ENCODE data around the gene KBTBD13.
"Not testable (repeated sequence)": the region's sequence is repeated elsewhere in the genome, so short reads cannot be mapped to it uniquely, and the experiment has no call there.

KBTBD13 gene

GRCh38 chr15:65038836-65039235 lies 37.7 kb upstream of the KBTBD13 start:
- no peak overlapping the region for H3K9ac ChIP-seq (ENCODE audit: low read length)
- no peak overlapping the region for H3K4me3 ChIP-seq (ENCODE audit: low read length)
- no peak overlapping the region for H3K27ac ChIP-seq (ENCODE audit: low read length)
- no peaks in the 10 kb centered on the region for H3K36me3 ChIP-seq (ENCODE audit: control insufficient read depth, low read depth, low read length)
- H3K9me3 ChIP-seq (ENCODE audit: control insufficient read depth, low read depth, low read length): no peaks in the 10 kb centered on the region
- H3K27me3 ChIP-seq (ENCODE audit: control insufficient read depth, insufficient read depth, low read length): no peaks in the 10 kb centered on the region
- no peaks in the 10 kb centered on the region for H3K4me1 ChIP-seq (ENCODE audit: control insufficient read depth, low read depth, low read length)

- Histone ChIP-seq H3K36me3 (ENCODE audit: control insufficient read depth, low read depth, low read length) (no peaks in the 10 kb centered on the region), H3K4me3 (ENCODE audit: low read length) (no peak overlapping the region), H3K27ac (ENCODE audit: low read length) (no peak overlapping the region), H3K9me3 (ENCODE audit: control insufficient read depth, low read depth, low read length) (no peaks in the 10 kb centered on the region), H3K27me3 (ENCODE audit: control insufficient read depth, insufficient read depth, low read length) (no peaks in the 10 kb centered on the region), H3K4me1 (ENCODE audit: control insufficient read depth, low read depth, low read length) (no peaks in the 10 kb centered on the region), H3K9ac (ENCODE audit: low read length) (no peak overlapping the region)
Observed at GRCh38 chr15:65040461-65040860, 36.1 kb upstream of the KBTBD13 start.

GRCh38 chr15:65041787-65042186 lies 34.8 kb upstream of the KBTBD13 start:
- Histone ChIP-seq H3K9ac (ENCODE audit: low read length) (no peak overlapping the region), H3K36me3 (ENCODE audit: control insufficient read depth, low read depth, low read length) (no peaks in the 10 kb centered on the region), H3K4me3 (ENCODE audit: low read length) (no peak overlapping the region), H3K27me3 (ENCODE audit: control insufficient read depth, insufficient read depth, low read length) (no peaks in the 10 kb centered on the region), H3K9me3 (ENCODE audit: control insufficient read depth, low read depth, low read length) (no peaks in the 10 kb centered on the region), H3K27ac (ENCODE audit: low read length) (no peak overlapping the region), H3K4me1 (ENCODE audit: control insufficient read depth, low read depth, low read length) (no peaks in the 10 kb centered on the region)

GRCh38 chr15:65042776-65043327 lies 33.7 kb upstream of the KBTBD13 start:
- no peaks in the 10 kb centered on the region for H3K9me3 ChIP-seq (ENCODE audit: control insufficient read depth, low read depth, low read length)
- no peaks in the 10 kb centered on the region for H3K36me3 ChIP-seq (ENCODE audit: control insufficient read depth, low read depth, low read length)
- no peaks in the 10 kb centered on the region for H3K4me1 ChIP-seq (ENCODE audit: control insufficient read depth, low read depth, low read length)
- H3K27me3 ChIP-seq (ENCODE audit: control insufficient read depth, insufficient read depth, low read length): no peaks in the 10 kb centered on the region
- H3K4me3 ChIP-seq (ENCODE audit: low read length): no peak overlapping the region
- no peak overlapping the region for H3K27ac ChIP-seq (ENCODE audit: low read length)
- H3K9ac ChIP-seq (ENCODE audit: low read length): no peak overlapping the region

GRCh38 chr15:65044218-65044617 lies 32.3 kb upstream of the KBTBD13 start:
- H3K27me3 ChIP-seq (ENCODE audit: control insufficient read depth, insufficient read depth, low read length); H3K9ac ChIP-seq (ENCODE audit: low read length); H3K4me3 ChIP-seq (ENCODE audit: low read length); H3K27ac ChIP-seq (ENCODE audit: low read length); H3K4me1 ChIP-seq (ENCODE audit: control insufficient read depth, low read depth, low read length); H3K36me3 ChIP-seq (ENCODE audit: control insufficient read depth, low read depth, low read length); H3K9me3 ChIP-seq (ENCODE audit: control insufficient read depth, low read depth, low read length): not testable (repeated sequence)

GRCh38 chr15:65044724-65045481 lies 31.6 kb upstream of the KBTBD13 start, which contains the start of gene SLC51B:
Gene SLC51B (plus strand): TSS chr15:65045387. CDS start chr15:65050005, 4,618 bp downstream.
- H3K27ac ChIP-seq (ENCODE audit: low read length): no peak within 1 kb of the TSS
- peaks cover 4% of the 10 kb centered on the region for H3K4me1 ChIP-seq (ENCODE audit: control insufficient read depth, low read depth, low read length)
- H3K36me3 ChIP-seq (ENCODE audit: control insufficient read depth, low read depth, low read length): no peaks in the 10 kb centered on the region
- H3K4me3 ChIP-seq (ENCODE audit: low read length): no peak within 1 kb of the TSS
- no peaks in the 10 kb centered on the region for H3K9me3 ChIP-seq (ENCODE audit: control insufficient read depth, low read depth, low read length)
- no peak within 1 kb of the TSS for H3K9ac ChIP-seq (ENCODE audit: low read length)
- H3K27me3 ChIP-seq (ENCODE audit: control insufficient read depth, insufficient read depth, low read length): no peaks in the 10 kb centered on the region

GRCh38 chr15:65048241-65048640 lies 28.3 kb upstream of the KBTBD13 start:
- no peak overlapping the region for H3K4me3 ChIP-seq (ENCODE audit: low read length)
- H3K9ac ChIP-seq (ENCODE audit: low read length): no peak overlapping the region
- H3K9me3 ChIP-seq (ENCODE audit: control insufficient read depth, low read depth, low read length): no peaks in the 10 kb centered on the region
- H3K36me3 ChIP-seq (ENCODE audit: control insufficient read depth, low read depth, low read length): no peaks in the 10 kb centered on the region
- H3K27ac ChIP-seq (ENCODE audit: low read length): no peak overlapping the region
- peaks cover 4% of the 10 kb centered on the region for H3K4me1 ChIP-seq (ENCODE audit: control insufficient read depth, low read depth, low read length)
- no peaks in the 10 kb centered on the region for H3K27me3 ChIP-seq (ENCODE audit: control insufficient read depth, insufficient read depth, low read length)

- Histone ChIP-seq H3K36me3 (ENCODE audit: control insufficient read depth, low read depth, low read length) (no peaks in the 10 kb centered on the region), H3K9me3 (ENCODE audit: control insufficient read depth, low read depth, low read length) (no peaks in the 10 kb centered on the region), H3K9ac (ENCODE audit: low read length) (peak overlapping the region; percentile 38), H3K27me3 (ENCODE audit: control insufficient read depth, insufficient read depth, low read length) (no peaks in the 10 kb centered on the region), H3K27ac (ENCODE audit: low read length) (no peak overlapping the region), H3K4me3 (ENCODE audit: low read length) (peak overlapping the region; percentile 52), H3K4me1 (ENCODE audit: control insufficient read depth, low read depth, low read length) (peaks cover 4% of the 10 kb centered on the region)
Observed at GRCh38 chr15:65049418-65049840, 27.1 kb upstream of the KBTBD13 start.

GRCh38 chr15:65050270-65050669 lies 26.3 kb upstream of the KBTBD13 start:
- no peak overlapping the region for H3K27ac ChIP-seq (ENCODE audit: low read length)
- H3K9ac ChIP-seq (ENCODE audit: low read length): no peak overlapping the region
- H3K36me3 ChIP-seq (ENCODE audit: control insufficient read depth, low read depth, low read length): no peaks in the 10 kb centered on the region
- peaks cover 4% of the 10 kb centered on the region for H3K4me1 ChIP-seq (ENCODE audit: control insufficient read depth, low read depth, low read length)
- no peaks in the 10 kb centered on the region for H3K27me3 ChIP-seq (ENCODE audit: control insufficient read depth, insufficient read depth, low read length)
- H3K4me3 ChIP-seq (ENCODE audit: low read length): no peak overlapping the region
- no peaks in the 10 kb centered on the region for H3K9me3 ChIP-seq (ENCODE audit: control insufficient read depth, low read depth, low read length)

GRCh38 chr15:65051266-65051665 lies 25.3 kb upstream of the KBTBD13 start:
- Histone ChIP-seq H3K9me3 (ENCODE audit: control insufficient read depth, low read depth, low read length) (no peaks in the 10 kb centered on the region), H3K9ac (ENCODE audit: low read length) (no peak overlapping the region), H3K27me3 (ENCODE audit: control insufficient read depth, insufficient read depth, low read length) (no peaks in the 10 kb centered on the region), H3K27ac (ENCODE audit: low read length) (no peak overlapping the region), H3K36me3 (ENCODE audit: control insufficient read depth, low read depth, low read length) (no peaks in the 10 kb centered on the region), H3K4me3 (ENCODE audit: low read length) (no peak overlapping the region), H3K4me1 (ENCODE audit: control insufficient read depth, low read depth, low read length) (peaks cover 4% of the 10 kb centered on the region)

- no peak overlapping the region for H3K27ac ChIP-seq (ENCODE audit: low read length)
- no peak overlapping the region for H3K9ac ChIP-seq (ENCODE audit: low read length)
- H3K36me3 ChIP-seq (ENCODE audit: control insufficient read depth, low read depth, low read length): no peaks in the 10 kb centered on the region
- H3K9me3 ChIP-seq (ENCODE audit: control insufficient read depth, low read depth, low read length): no peaks in the 10 kb centered on the region
- H3K4me3 ChIP-seq (ENCODE audit: low read length): no peak overlapping the region
- no peaks in the 10 kb centered on the region for H3K27me3 ChIP-seq (ENCODE audit: control insufficient read depth, insufficient read depth, low read length)
- peaks cover 4% of the 10 kb centered on the region for H3K4me1 ChIP-seq (ENCODE audit: control insufficient read depth, low read depth, low read length)
Observed at GRCh38 chr15:65052956-65053355, 23.6 kb upstream of the KBTBD13 start.
